Prostate gland (tissue), 2 donors: ENCODE data around the gene IFNG.

Source experiments
- CTCF ChIP-seq, 4 experiments: fragments of 200-600 bp in 2 of 4; fragments of 450-650 bp in 2 of 4; sonication (generic) in 2 of 4; IDR thresholded peaks; 1 replicate in 3 of 4; 2 replicates in 1 of 4; pipeline ENCODE4 v1.5.1; 2016 to 2019; ENCODE audit warnings: antibody characterized with exemption in 4 of 4, mild to moderate bottlenecking in 2 of 4, moderate library complexity in 2 of 4
- POLR2A ChIP-seq: fragments of 450-650 bp; IDR thresholded peaks from one replicate; pipeline ENCODE4 v1.6.1; 2016; ENCODE audit warnings: antibody characterized with exemption, mild to moderate bottlenecking
- POLR2AphosphoS5 ChIP-seq: sonication (generic); formaldehyde crosslinking; IDR thresholded peaks from one replicate; pipeline ENCODE4 v1.6.1; 2017; ENCODE audit warnings: antibody characterized with exemption

- TF ChIP-seq POLR2AphosphoS5 (no peak), CTCF (IDR thresholded peaks at IDR 0.05) (no peak), POLR2A (no peak)
Observed at GRCh38 chr12:68140556-68140955, 19.0 kb downstream of the IFNG start.
